Naive thymus-derived CD4-positive, alpha-beta T cell (primary cell): ENCODE data around the gene ADORA2A. TPM values are rescaled to one million over a fixed set of nuclear protein-coding genes. Genes with fewer than 3 reads are reported as not detected.

Experiments
- ATAC-seq: fragments of 150-1000 bp; cut with Tn5 transposase; 2 replicates; pipeline ENCODE4 v1.10.0; 2021; ENCODE audit warnings: mild to moderate bottlenecking, moderate library complexity
- CTCF ChIA-PET: fragments of 350-600 bp; sonication (Branson Sonifier 250); formaldehyde crosslinking; loops from one replicate; lab custom pipeline; 2021; ENCODE audit warnings: antibody characterized with exemption; lab: Charles Lee
- POLR2A ChIA-PET: fragments of 350-600 bp; sonication (Branson Sonifier 250); formaldehyde crosslinking; loops from one replicate; lab custom pipeline; 2021; ENCODE audit warnings: antibody characterized with exemption, inconsistent platforms; lab: Charles Lee
- DNase-seq, 9 donors: peaks; one replicate each; pipeline versions ENCODE4 v3.0.0 to v3.0.0-alpha.2; 2020 to 2022; ENCODE audit warnings: mixed read lengths in 1 of 9
- H3K27ac ChIP-seq: one replicate; pipeline ENCODE4 v1.7.0; 2013; ENCODE audit warnings: mild to moderate bottlenecking, low read depth, low read length, moderate library complexity
- H3K27me3 ChIP-seq, 2 donors: one replicate each; pipeline ENCODE4 v1.7.0; 2013; ENCODE audit warnings: low read length in 2 of 2, mild to moderate bottlenecking in 2 of 2, moderate library complexity in 2 of 2; ENCODE audit not compliant: control insufficient read depth in 2 of 2, insufficient read depth in 2 of 2
- H3K36me3 ChIP-seq, 3 experiments: 1 replicate in 2 of 3; 2 replicates in 1 of 3; pipeline ENCODE4 v1.7.0; 2013; ENCODE audit warnings: low read length in 3 of 3, mild to moderate bottlenecking in 3 of 3, moderate library complexity in 1 of 3; ENCODE audit not compliant: insufficient read depth in 3 of 3, control insufficient read depth in 2 of 3
- H3K4me1 ChIP-seq, 2 donors: one replicate each; pipeline ENCODE4 v1.7.0; 2013; ENCODE audit warnings: low read length in 2 of 2, mild to moderate bottlenecking in 2 of 2, moderate library complexity in 1 of 2; ENCODE audit not compliant: control insufficient read depth in 2 of 2, insufficient read depth in 2 of 2
- H3K4me3 ChIP-seq: 2 replicates; pipeline ENCODE4 v1.7.0; 2013; ENCODE audit warnings: mild to moderate bottlenecking, low read length
- H3K9me3 ChIP-seq, 3 experiments: 1 replicate in 2 of 3; 2 replicates in 1 of 3; pipeline ENCODE4 v1.7.0; 2013; ENCODE audit warnings: low read length in 3 of 3; ENCODE audit not compliant: control insufficient read depth in 2 of 3
- H3K27ac Mint-ChIP-seq, 9 donors: one replicate each; pipeline ENCODE4 v1.8.0; 2020 to 2022; ENCODE audit warnings: mixed read lengths in 9 of 9, mild to moderate bottlenecking in 8 of 9, moderate library complexity in 5 of 9, inconsistent platforms in 2 of 9
- H3K27me3 Mint-ChIP-seq, 5 donors: one replicate each; pipeline ENCODE4 v1.8.0; 2021 to 2022; ENCODE audit warnings: mixed read lengths in 5 of 5, mild to moderate bottlenecking in 1 of 5
- H3K36me3 Mint-ChIP-seq, 5 donors: one replicate each; pipeline ENCODE4 v1.8.0; 2020 to 2022; ENCODE audit warnings: mixed read lengths in 5 of 5, mild to moderate bottlenecking in 3 of 5, inconsistent platforms in 1 of 5
- H3K4me1 Mint-ChIP-seq, 7 donors: one replicate each; pipeline ENCODE4 v1.8.0; 2020 to 2022; ENCODE audit warnings: mixed read lengths in 7 of 7, mild to moderate bottlenecking in 3 of 7, inconsistent platforms in 1 of 7
- H3K4me3 Mint-ChIP-seq, 10 donors: one replicate each; pipeline ENCODE4 v1.8.0; 2020 to 2022; ENCODE audit warnings: mild to moderate bottlenecking in 10 of 10, mixed read lengths in 10 of 10, moderate library complexity in 6 of 10, inconsistent platforms in 2 of 10
- H3K9me3 Mint-ChIP-seq, 11 donors: one replicate each; pipeline ENCODE4 v1.8.0; 2020 to 2022; ENCODE audit warnings: mixed read lengths in 11 of 11, mild to moderate bottlenecking in 4 of 11, inconsistent platforms in 1 of 11, moderate library complexity in 1 of 11
- intact Hi-C, 2 donors: fragments of 100-400 bp; cut with micrococcal nuclease; formaldehyde crosslinking; loops; one replicate each; pipeline ENCODE4 v1.15.1; 2023
- polyA plus RNA-seq, 2 donors: library from polyadenylated mRNA; unstranded; fragments of 300-500 nt; fragmentation: Illumina TruSeq; gene quantifications; one replicate each; pipeline ENCODE4 v1.2.3, GENCODE V29; 2021
- total RNA-seq, 6 experiments: library from RNA in 5 of 6; stranded (reverse) in 5 of 6; gene quantifications; 1 replicate in 5 of 6; 2 replicates in 1 of 6; pipeline ENCODE4 v1.2.3 and lab custom pipeline; 2021 to 2026

ADORA2A gene
- total and polyA plus RNA-seq, 7 experiments from 2014 or later, result 22.5 to 127 (median 41.6) TPM

DNA sequence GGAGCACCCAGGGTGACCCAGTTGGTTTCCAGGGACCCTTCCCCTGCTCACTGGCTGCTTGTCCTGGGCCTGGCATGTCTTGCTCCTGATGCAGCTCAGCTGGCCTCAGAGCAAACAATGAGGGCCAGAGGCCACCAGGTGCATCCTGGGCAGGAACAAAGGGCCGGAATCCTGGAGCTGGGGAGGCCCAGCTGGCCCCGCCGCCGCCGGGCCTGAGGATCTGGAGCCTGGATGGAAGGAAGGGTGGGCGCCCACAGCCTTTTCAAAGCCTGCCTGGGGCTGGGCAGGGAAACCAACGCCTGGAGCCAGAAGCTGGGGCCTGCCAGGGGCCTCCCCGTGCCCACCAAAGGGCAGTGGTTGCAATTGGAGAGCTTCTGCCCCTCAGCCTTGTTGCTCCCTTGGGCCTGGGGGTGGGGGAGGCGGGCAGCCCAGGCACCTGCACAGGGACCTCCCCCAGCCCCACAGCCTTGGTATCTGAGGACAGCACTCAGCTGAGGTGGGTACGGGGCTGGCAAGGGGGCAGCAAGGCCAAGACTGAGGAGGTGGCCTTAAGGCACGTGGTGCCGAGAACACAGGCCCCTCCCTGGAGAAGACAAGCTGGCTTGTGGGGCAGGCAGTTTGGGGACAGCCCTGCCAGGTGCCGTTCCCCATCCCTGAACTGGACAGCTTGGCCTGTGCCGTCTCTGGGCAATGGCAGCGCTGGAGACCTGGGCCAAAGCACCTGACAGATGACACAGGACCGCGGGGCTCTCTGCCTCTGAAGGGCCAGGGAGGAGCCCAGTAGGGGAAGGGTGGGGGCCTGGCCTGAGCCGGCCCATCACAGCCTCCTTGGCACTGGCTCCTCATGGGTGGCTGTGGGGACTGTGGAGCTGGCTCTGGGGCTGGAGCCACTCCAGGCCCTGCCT, 7.1 kb upstream of the ADORA2A start:
- Mint-ChIP-seq H3K4me3 (peak overlapping the region in 1 of 10 donors; percentile 25), H3K9me3 (no peaks in the 10 kb centered on the region), H3K36me3 (peaks cover 0 to 1% (median 0%) of the 10 kb centered on the region in 5 donors), H3K27ac (no peak overlapping the region), H3K27me3 (peaks cover 0 to 4% (median 0%) of the 10 kb centered on the region in 5 donors), H3K4me1 (peaks cover under 1 to 12% (median 10%) of the 10 kb centered on the region in 7 donors)
- no peak overlapping the region for H3K27ac ChIP-seq
- H3K36me3 ChIP-seq, result peaks cover 0 to 13% (median 0%) of the 10 kb centered on the region in 3 experiments
- H3K27me3 ChIP-seq, result no peaks in the 10 kb centered on the region
- intact Hi-C loops, result no loop called here
- H3K4me1 ChIP-seq, result peaks cover 0 to 11% of the 10 kb centered on the region in 2 donors
- CTCF ChIA-PET, result interaction anchor here (0.6 to 3.6 kb wide), 4 partner anchors 10 to 102 kb away, joined by 3 to 26 read pairs (median 14); no protein-coding TSS in a partner anchor
- ATAC-seq (no peak), DNase-seq (no peak)
- POLR2A ChIA-PET, result interaction anchor here (1.3 kb wide), 1 partner anchor 89 kb away, joined by 3 read pairs; no protein-coding TSS in a partner anchor
- H3K4me3 ChIP-seq, result no peak overlapping the region
- H3K9me3 ChIP-seq, result no peaks in the 10 kb centered on the region

- Mint-ChIP-seq H3K4me3 (peak overlapping the region in 3 of 10 donors; percentile 25 to 68 (median 65)), H3K27me3 (peaks cover 0 to 5% (median 0%) of the 10 kb centered on the region in 5 donors), H3K36me3 (no peaks in the 10 kb centered on the region), H3K27ac (peak overlapping the region in 2 of 9 donors; percentile 20 to 77), H3K4me1 (peaks cover 6 to 18% (median 17%) of the 10 kb centered on the region in 7 donors), H3K9me3 (no peaks in the 10 kb centered on the region)
- ATAC-seq, result no peak
- Histone ChIP-seq H3K4me3 (no peak overlapping the region), H3K27ac (no peak overlapping the region), H3K36me3 (peaks cover 0 to 7% (median 0%) of the 10 kb centered on the region in 3 experiments), H3K27me3 (no peaks in the 10 kb centered on the region), H3K9me3 (no peaks in the 10 kb centered on the region), H3K4me1 (peaks cover 5 to 17% of the 10 kb centered on the region in 2 donors)
- CTCF ChIA-PET, result interaction anchor here (1.0 to 3.6 kb wide), 6 partner anchors 9 to 134 kb away, joined by 3 to 26 read pairs (median 4); partner anchors contain the start of gene GUCD1
- intact Hi-C loops, result loop anchor here (1.0 kb wide), 5 partner anchors 64 to 104 kb away; no protein-coding TSS in a partner anchor
- DNase-seq, result no peak
- POLR2A ChIA-PET, result interaction anchor here (1.3 kb wide), 1 partner anchor 88 kb away, joined by 3 read pairs; no protein-coding TSS in a partner anchor
Observed at GRCh38 chr22:24420977-24421343, 6.4 kb upstream of the ADORA2A start.

GRCh38 chr22:24421428-24421931, 5.9 kb upstream of the ADORA2A start:
- POLR2A ChIA-PET, result no interaction called here
- CTCF ChIA-PET, result interaction anchor here (0.6 to 3.6 kb wide), 10 partner anchors 8 to 133 kb away, joined by 3 to 26 read pairs (median 4); partner anchors contain the start of gene GUCD1
- no peaks in the 10 kb centered on the region for H3K9me3 ChIP-seq

DNA sequence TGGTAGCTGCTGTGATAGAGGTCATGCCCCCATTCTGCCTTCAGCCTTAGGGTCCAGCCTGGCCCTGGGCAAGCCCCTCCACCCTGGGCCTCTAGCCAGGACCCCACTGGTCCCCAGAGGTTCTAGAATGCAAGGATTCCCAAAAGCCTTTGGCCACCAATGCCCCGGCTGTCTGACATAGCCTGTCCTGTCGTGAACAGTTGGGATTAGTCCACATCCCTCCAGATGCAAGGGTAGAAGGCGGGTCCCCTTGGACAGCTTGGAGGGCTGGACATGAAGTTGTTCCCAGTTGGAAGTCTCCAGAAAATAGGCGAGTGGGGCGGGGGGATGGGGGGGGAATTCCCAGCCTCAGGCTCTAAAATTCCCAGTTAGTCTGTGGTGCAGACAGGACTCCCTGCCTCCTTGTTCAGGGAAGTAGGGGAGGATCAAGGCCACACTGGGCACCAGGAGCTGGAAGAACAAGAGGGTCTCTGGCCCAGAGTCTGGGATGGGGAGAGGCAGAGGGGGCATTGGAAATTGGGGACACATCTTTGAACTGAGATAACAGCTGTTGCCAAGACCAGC, 5.2 kb upstream of the ADORA2A start:
- POLR2A ChIA-PET, result interaction anchor here (0.9 to 1.2 kb wide), 2 partner anchors 12 to 151 kb away, joined by 3 read pairs; no protein-coding TSS in a partner anchor
- peak overlapping the region; percentile 55 to 81 (median 68) for H3K4me3 Mint-ChIP-seq

More at GRCh38 chr22:24421428-24421931, 5.9 kb upstream of the ADORA2A start:
- H3K36me3 ChIP-seq, result peaks cover 0 to 1% (median 0%) of the 10 kb centered on the region in 3 experiments
- peaks cover 0 to 5% (median 0%) of the 10 kb centered on the region in 5 donors for H3K27me3 Mint-ChIP-seq
- DNase-seq (peak in 6 of 9 donors; percentile 51 to 59 (median 53)), ATAC-seq (peak; percentile 56)
- intact Hi-C loops, result loop anchor here (1.0 kb wide), 5 partner anchors 64 to 104 kb away; no protein-coding TSS in a partner anchor
- no peaks in the 10 kb centered on the region for H3K36me3 Mint-ChIP-seq
- H3K4me1 Mint-ChIP-seq, result peaks cover 12 to 23% (median 22%) of the 10 kb centered on the region in 7 donors
- peak overlapping the region in 6 of 9 donors; percentile 20 to 86 (median 78) for H3K27ac Mint-ChIP-seq
- H3K4me1 ChIP-seq, result peaks cover 10 to 22% of the 10 kb centered on the region in 2 donors
- no peak overlapping the region for H3K4me3 ChIP-seq
- H3K9me3 Mint-ChIP-seq, result peaks cover 0 to 1% (median 0%) of the 10 kb centered on the region in 11 donors
- peak overlapping the region in 9 of 10 donors; percentile 21 to 82 (median 60) for H3K4me3 Mint-ChIP-seq
- H3K27me3 ChIP-seq, result no peaks in the 10 kb centered on the region
- no peak overlapping the region for H3K27ac ChIP-seq

DNA sequence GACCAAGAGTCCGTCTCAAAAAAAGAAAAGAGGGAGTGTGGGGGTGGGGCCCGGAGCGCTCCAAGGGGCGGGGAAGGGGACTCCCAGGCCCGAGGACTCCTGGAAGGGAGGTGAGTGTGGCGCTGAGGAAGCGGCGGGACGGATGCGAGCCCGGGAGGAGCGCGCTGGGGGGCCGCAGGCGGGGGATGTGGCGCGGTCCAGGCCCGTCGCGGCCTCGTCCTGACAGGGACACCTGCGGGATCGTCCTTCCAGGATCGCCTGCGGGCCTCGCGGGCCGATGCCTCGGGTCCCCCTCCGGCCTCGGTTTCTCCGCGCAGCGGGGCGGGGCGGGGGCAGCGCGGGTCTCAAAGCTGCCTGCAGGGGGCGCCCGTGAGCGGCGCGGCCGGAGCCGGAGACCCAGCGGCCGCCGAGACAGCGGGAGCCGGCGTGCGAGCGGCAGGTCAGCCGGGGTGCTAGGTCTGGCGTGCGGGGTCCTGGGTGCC, 3.8 kb upstream of the ADORA2A start:
- POLR2A ChIA-PET, result interaction anchor here (1.0 to 1.5 kb wide), 3 partner anchors 11 to 52 kb away, joined by 3 to 8 read pairs (median 4); no protein-coding TSS in a partner anchor
- H3K4me3 Mint-ChIP-seq, result peak overlapping the region; percentile 49 to 90 (median 62)
- H3K4me1 Mint-ChIP-seq, result peaks cover 28 to 39% (median 37%) of the 10 kb centered on the region in 7 donors
- Histone ChIP-seq H3K27ac (peak overlapping the region; percentile 56), H3K9me3 (no peaks in the 10 kb centered on the region), H3K4me3 (no peak overlapping the region), H3K4me1 (peaks cover 19 to 29% of the 10 kb centered on the region in 2 donors), H3K27me3 (no peaks in the 10 kb centered on the region), H3K36me3 (no peaks in the 10 kb centered on the region)
- peaks cover 0 to 5% (median 0%) of the 10 kb centered on the region in 5 donors for H3K27me3 Mint-ChIP-seq
- ATAC-seq, result peak; percentile 52
- peak in 8 of 9 donors; percentile 35 to 87 (median 58) for DNase-seq
- H3K27ac Mint-ChIP-seq, result peak overlapping the region in 5 of 9 donors; percentile 43 to 86 (median 74)
- CTCF ChIA-PET, result interaction anchor here (0.5 to 3.6 kb wide), 9 partner anchors 12 to 104 kb away, joined by 3 to 26 read pairs (median 8); no protein-coding TSS in a partner anchor
- H3K36me3 Mint-ChIP-seq, result no peaks in the 10 kb centered on the region
- H3K9me3 Mint-ChIP-seq, result peaks cover 0 to 4% (median 0%) of the 10 kb centered on the region in 11 donors
- intact Hi-C loops, result no loop called here

More for the DNA sequence above, 5.2 kb upstream of the ADORA2A start:
- peaks cover 0 to 2% (median 0%) of the 10 kb centered on the region in 11 donors for H3K9me3 Mint-ChIP-seq
- intact Hi-C loops, result no loop called here
- H3K36me3 Mint-ChIP-seq, result no peaks in the 10 kb centered on the region
- no peak overlapping the region for H3K4me3 ChIP-seq
- no peaks in the 10 kb centered on the region for H3K9me3 ChIP-seq
- DNase-seq (no peak), ATAC-seq (no peak)
- peak overlapping the region in 7 of 9 donors; percentile 21 to 92 (median 70) for H3K27ac Mint-ChIP-seq
- peaks cover 0 to 5% (median 0%) of the 10 kb centered on the region in 5 donors for H3K27me3 Mint-ChIP-seq
- H3K36me3 ChIP-seq, result no peaks in the 10 kb centered on the region
- H3K27me3 ChIP-seq, result no peaks in the 10 kb centered on the region
- H3K27ac ChIP-seq, result no peak overlapping the region
- CTCF ChIA-PET, result interaction anchor here (0.6 to 3.6 kb wide), 9 partner anchors 13 to 133 kb away, joined by 3 to 26 read pairs (median 5); partner anchors contain the start of gene GUCD1
- H3K4me1 ChIP-seq, result peaks cover 17 to 29% of the 10 kb centered on the region in 2 donors
- H3K4me1 Mint-ChIP-seq, result peaks cover 19 to 30% (median 28%) of the 10 kb centered on the region in 7 donors
